WTC11 (cell line): Measurements from ENCODE around the gene MSH2. TPM values are rescaled to one million over a fixed set of nuclear protein-coding genes. Genes with fewer than 3 reads are reported as not detected.
A peak's percentile ranks its signal among the peaks of the same experiment; 100 is the strongest.

Experiments used
- ATAC-seq: fragments of 200-7000 bp; cut with Tn5 transposase; 2 replicates; pipeline ENCODE4 v1.10.0; 2021; ENCODE audit warnings: mild to moderate bottlenecking, moderate library complexity
- CTCF ChIA-PET: fragments of 300-600 bp; sonication (Branson Sonifier 250); formaldehyde crosslinking; loops from one replicate; lab custom pipeline; 2021; ENCODE audit warnings: antibody characterized with exemption; lab: Charles Lee
- POLR2A ChIA-PET: fragments of 350-600 bp; sonication (Branson Sonifier 250); formaldehyde crosslinking; loops from one replicate; lab custom pipeline; 2021; ENCODE audit warnings: antibody characterized with exemption; lab: Charles Lee
- DNase-seq: peaks from one replicate; pipeline ENCODE4 v3.0.0; 2021; ENCODE audit warnings: low spot score
- H3K27ac Mint-ChIP-seq: 2 replicates; pipeline ENCODE4 v1.8.0; 2021; ENCODE audit warnings: mixed read lengths
- H3K27me3 Mint-ChIP-seq: 2 replicates; pipeline ENCODE4 v1.8.0; 2021; ENCODE audit warnings: low read depth, mild to moderate bottlenecking, moderate library complexity, mixed read lengths
- H3K36me3 Mint-ChIP-seq: 2 replicates; pipeline ENCODE4 v1.8.0; 2021; ENCODE audit warnings: mixed read lengths
- H3K4me1 Mint-ChIP-seq: 2 replicates; pipeline ENCODE4 v1.8.0; 2022; ENCODE audit warnings: mixed read lengths
- H3K4me3 Mint-ChIP-seq: 2 replicates; pipeline ENCODE4 v1.8.0; 2021; ENCODE audit warnings: mild to moderate bottlenecking, moderate library complexity, mixed read lengths
- H3K9me3 Mint-ChIP-seq: 2 replicates; pipeline ENCODE4 v1.8.0; 2021; ENCODE audit warnings: mixed read lengths
- ATF6 ChIP-seq: sonication (generic); formaldehyde crosslinking; IDR thresholded peaks from 2 replicates; pipeline ENCODE4 v1.8.1; 2023; ENCODE audit warnings: mild to moderate bottlenecking, missing genetic modification reagents
- CBFB ChIP-seq: sonication (generic); formaldehyde crosslinking; IDR thresholded peaks from 2 replicates; pipeline ENCODE4 v1.8.1; 2022; ENCODE audit warnings: mild to moderate bottlenecking, low read depth, missing genetic modification reagents
- CREM ChIP-seq: sonication (generic); formaldehyde crosslinking; IDR thresholded peaks from 2 replicates; pipeline ENCODE4 v1.8.1; 2022; ENCODE audit warnings: mild to moderate bottlenecking, missing genetic modification reagents, moderate library complexity
- ESRRA ChIP-seq: sonication (generic); formaldehyde crosslinking; IDR thresholded peaks from 2 replicates; pipeline ENCODE4 v1.8.1; 2022; ENCODE audit warnings: mild to moderate bottlenecking, missing genetic modification reagents, borderline replicate concordance
- ETV6 ChIP-seq: sonication (generic); formaldehyde crosslinking; IDR thresholded peaks from 2 replicates; pipeline ENCODE4 v1.8.1; 2022; ENCODE audit warnings: mild to moderate bottlenecking, missing genetic modification reagents
- GRHL2 ChIP-seq: fragments of 250-450 bp; sonication (Bioruptor Pico); IDR thresholded peaks from 2 replicates; pipeline ENCODE4 v1.8.0; 2022; ENCODE audit warnings: mild to moderate bottlenecking, moderate library complexity; ENCODE audit not compliant: insufficient replicate concordance, severe bottlenecking
- IRF1 ChIP-seq: sonication (generic); formaldehyde crosslinking; IDR thresholded peaks from 2 replicates; pipeline ENCODE4 v1.8.0; 2023; ENCODE audit warnings: missing genetic modification reagents
- IRF2 ChIP-seq: sonication (generic); formaldehyde crosslinking; IDR thresholded peaks from 2 replicates; pipeline ENCODE4 v1.8.0; 2022; ENCODE audit warnings: low read depth, missing genetic modification reagents, borderline replicate concordance
- JAZF1 ChIP-seq: fragments of 250-450 bp; sonication (Bioruptor Pico); IDR thresholded peaks from 2 replicates; pipeline ENCODE4 v1.9.0; 2021; ENCODE audit warnings: moderate library complexity, mild to moderate bottlenecking, inconsistent platforms
- JUN ChIP-seq: sonication (generic); formaldehyde crosslinking; IDR thresholded peaks from 2 replicates; pipeline ENCODE4 v1.8.0; 2023; ENCODE audit warnings: mild to moderate bottlenecking, missing genetic modification reagents
- NR1H2 ChIP-seq: sonication (generic); formaldehyde crosslinking; IDR thresholded peaks from 2 replicates; pipeline ENCODE4 v1.9.0; 2021; ENCODE audit warnings: mild to moderate bottlenecking, moderate library complexity, missing genetic modification reagents
- PREB ChIP-seq: sonication (generic); formaldehyde crosslinking; IDR thresholded peaks from 2 replicates; pipeline ENCODE4 v1.8.1; 2022; ENCODE audit warnings: mild to moderate bottlenecking, missing genetic modification reagents, moderate library complexity, borderline replicate concordance
- PRRX2 ChIP-seq: fragments of 250-450 bp; sonication (Bioruptor Pico); IDR thresholded peaks from 2 replicates; pipeline ENCODE4 v1.8.0; 2021; ENCODE audit warnings: mild to moderate bottlenecking
- SMAD3 ChIP-seq: sonication (generic); formaldehyde crosslinking; IDR thresholded peaks from 2 replicates; pipeline ENCODE4 v1.8.0; 2022; ENCODE audit warnings: missing genetic modification reagents, mild to moderate bottlenecking, borderline replicate concordance
- SMAD4 ChIP-seq: sonication (generic); formaldehyde crosslinking; IDR thresholded peaks from 2 replicates; pipeline ENCODE4 v1.8.0; 2022; ENCODE audit warnings: mild to moderate bottlenecking, missing genetic modification reagents
- SP1 ChIP-seq: sonication (generic); formaldehyde crosslinking; conservative IDR thresholded peaks from 2 replicates; pipeline ENCODE4 v1.8.1; 2022; ENCODE audit warnings: missing genetic modification reagents
- TCF7 ChIP-seq: sonication (generic); formaldehyde crosslinking; IDR thresholded peaks from 2 replicates; pipeline ENCODE4 v1.8.0; 2022; ENCODE audit warnings: mild to moderate bottlenecking, low read depth, missing genetic modification reagents, moderate library complexity
- TEAD4 ChIP-seq: sonication (generic); formaldehyde crosslinking; IDR thresholded peaks from 2 replicates; pipeline ENCODE4 v1.8.0; 2022; ENCODE audit warnings: mild to moderate bottlenecking, missing genetic modification reagents
- USF1 ChIP-seq: sonication (generic); formaldehyde crosslinking; IDR thresholded peaks from 2 replicates; pipeline ENCODE4 v1.8.0; 2022; ENCODE audit warnings: mild to moderate bottlenecking, missing genetic modification reagents
- ZMAT4 ChIP-seq: fragments of 250-450 bp; sonication (Bioruptor Pico); IDR thresholded peaks from 2 replicates; pipeline ENCODE4 v1.9.0; 2021; ENCODE audit warnings: mild to moderate bottlenecking
- ZNF263 ChIP-seq: sonication (generic); formaldehyde crosslinking; IDR thresholded peaks from 2 replicates; pipeline ENCODE4 v1.8.1; 2022; ENCODE audit warnings: low read depth, mild to moderate bottlenecking, moderate library complexity, missing genetic modification reagents
- ZNF512 ChIP-seq: sonication (generic); formaldehyde crosslinking; IDR thresholded peaks from 2 replicates; pipeline ENCODE4 v1.8.1; 2022; ENCODE audit warnings: missing genetic modification reagents, borderline replicate concordance
- ZNF671 ChIP-seq: fragments of 250-450 bp; sonication (Bioruptor Pico); IDR thresholded peaks from 2 replicates; pipeline ENCODE4 v1.8.0; 2021; ENCODE audit warnings: mild to moderate bottlenecking
- total RNA-seq: library from RNA; stranded (reverse); gene quantifications from 3 replicates; pipeline ENCODE4 v1.2.3, GENCODE V29; 2021

The MSH2 gene
- total RNA-seq, 1 experiment from 2014 or later, result 244 TPM

GRCh38 chr2:47486841-47487497 is 84.0 kb downstream of the MSH2 start:
- Mint-ChIP-seq H3K36me3 (peaks cover 28% of the 10 kb centered on the region), H3K27me3 (no peaks in the 10 kb centered on the region), H3K4me3 (no peak overlapping the region), H3K9me3 (0 out of 2 replicates have a peak, but pooled peaks cover 3% of the 10 kb centered on the region), H3K27ac (peak overlapping the region; percentile 39), H3K4me1 (peaks cover 39% of the 10 kb centered on the region)
- POLR2A ChIA-PET, result no interaction called here
- DNase-seq (no peak), ATAC-seq (no peak)
- TF ChIP-seq SMAD4 (CRISPR knock-in tag) (no peak), CREM (CRISPR knock-in tag) (no peak), SP1 (CRISPR knock-in tag) (no peak), IRF2 (CRISPR knock-in tag) (no peak), IRF1 (no peak), TEAD4 (CRISPR knock-in tag) (no peak), CBFB (CRISPR knock-in tag) (no peak), SMAD3 (CRISPR knock-in tag) (no peak), ESRRA (CRISPR knock-in tag) (no peak), ATF6 (no peak), ZNF512 (CRISPR knock-in tag) (no peak), ZNF671 (CRISPR knock-in tag) (no peak), GRHL2 (CRISPR knock-in tag) (no peak), ETV6 (CRISPR knock-in tag) (no peak), NR1H2 (CRISPR knock-in tag) (no peak), TCF7 (CRISPR knock-in tag) (no peak), PREB (CRISPR knock-in tag) (no peak), PRRX2 (CRISPR knock-in tag) (no peak)
- CTCF ChIA-PET, result no interaction called here

- peaks cover 6% of the 10 kb centered on the region for H3K9me3 Mint-ChIP-seq
- H3K36me3 Mint-ChIP-seq, result peaks cover 23% of the 10 kb centered on the region
- ChIA-PET POLR2A (no interaction called here), CTCF (no interaction called here)
- H3K4me1 Mint-ChIP-seq, result peaks cover 39% of the 10 kb centered on the region
- peak overlapping the region; percentile 39 for H3K27ac Mint-ChIP-seq
- H3K27me3 Mint-ChIP-seq, result no peaks in the 10 kb centered on the region
- DNase-seq (no peak), ATAC-seq (no peak)
- H3K4me3 Mint-ChIP-seq, result no peak overlapping the region
- TF ChIP-seq JAZF1 (CRISPR knock-in tag) (no peak), ZMAT4 (no peak), ZNF512 (CRISPR knock-in tag) (no peak), SMAD3 (CRISPR knock-in tag) (no peak), ZNF263 (CRISPR knock-in tag) (no peak), JUN (CRISPR knock-in tag) (no peak), USF1 (no peak)
These were observed 84.5 kb downstream of the MSH2 start for GRCh38 chr2:47487498-47487875.
